ENCODE results near the gene TMEM214. TPM values are rescaled to one million over a fixed set of nuclear protein-coding genes. Genes with fewer than 3 reads are reported as not detected.

TMEM214 gene
- total RNA-seq (ENCODE audit: insufficient read depth, low replicate concordance) = 28.2 TPM

GRCh38 chr2:27032495-27033252 lies at the start of gene TMEM214:
Gene TMEM214 (plus strand): TSS chr2:27032965. CDS start chr2:27033016, 51 bp downstream.
- DNase-seq (ENCODE audit: low spot score) = peak; percentile 89

GRCh38 chr2:26983746-26984145 lies 49.0 kb upstream of the TMEM214 start:
- DNase-seq (ENCODE audit: low spot score) = no peak

GRCh38 chr2:26985807-26986206 lies 47.0 kb upstream of the TMEM214 start:
- no peak for DNase-seq (ENCODE audit: low spot score)

GRCh38 chr2:26986576-26986975 lies 46.2 kb upstream of the TMEM214 start:
- no peak for DNase-seq (ENCODE audit: low spot score)

- DNase-seq (ENCODE audit: low spot score) = no peak
Observed at GRCh38 chr2:26988058-26988860, 44.5 kb upstream of the TMEM214 start.

- DNase-seq (ENCODE audit: low spot score) = no peak
Observed at GRCh38 chr2:26989156-26989555, 43.6 kb upstream of the TMEM214 start.

- no peak for DNase-seq (ENCODE audit: low spot score)
Observed at GRCh38 chr2:26991717-26992116, 41.0 kb upstream of the TMEM214 start.

GRCh38 chr2:26993768-26994167 lies 39.0 kb upstream of the TMEM214 start:
- DNase-seq (ENCODE audit: low spot score) = no peak

- no peak for DNase-seq (ENCODE audit: low spot score)
Observed at GRCh38 chr2:26994983-26995382, 37.8 kb upstream of the TMEM214 start.

GRCh38 chr2:26997394-26997793 lies 35.4 kb upstream of the TMEM214 start:
- no peak for DNase-seq (ENCODE audit: low spot score)

- DNase-seq (ENCODE audit: low spot score) = no peak
Observed at GRCh38 chr2:26998323-26998722, 34.4 kb upstream of the TMEM214 start.

- DNase-seq (ENCODE audit: low spot score) = no peak
Observed at GRCh38 chr2:27000228-27000627, 32.5 kb upstream of the TMEM214 start.

- DNase-seq (ENCODE audit: low spot score) = no peak
Observed at GRCh38 chr2:27000995-27001394, 31.8 kb upstream of the TMEM214 start.

GRCh38 chr2:27001950-27002349 lies 30.8 kb upstream of the TMEM214 start:
- DNase-seq (ENCODE audit: low spot score) = no peak

GRCh38 chr2:27003007-27003406 lies 29.8 kb upstream of the TMEM214 start:
- DNase-seq (ENCODE audit: low spot score) = no peak

GRCh38 chr2:27003857-27004256 lies 28.9 kb upstream of the TMEM214 start:
- no peak for DNase-seq (ENCODE audit: low spot score)

GRCh38 chr2:27006602-27007415 lies 26.0 kb upstream of the TMEM214 start:
- no peak for DNase-seq (ENCODE audit: low spot score)

GRCh38 chr2:27007416-27008374 lies 25.1 kb upstream of the TMEM214 start:
- DNase-seq (ENCODE audit: low spot score) = no peak

- no peak for DNase-seq (ENCODE audit: low spot score)
Observed at GRCh38 chr2:27008678-27009077, 24.1 kb upstream of the TMEM214 start.

- no peak for DNase-seq (ENCODE audit: low spot score)
Observed at GRCh38 chr2:27009083-27009482, 23.7 kb upstream of the TMEM214 start.

- DNase-seq (ENCODE audit: low spot score) = no peak
Observed at GRCh38 chr2:27009716-27010115, 23.0 kb upstream of the TMEM214 start.
